ENCODE measurements around the gene RBBP8.

RBBP8 gene

GRCh38 chr18:23063502-23063901, 130.4 kb downstream of the RBBP8 start:
- DNase-seq (ENCODE audit: low read depth) = no peak

GRCh38 chr18:23065234-23065806, 132.2 kb downstream of the RBBP8 start:
- DNase-seq (ENCODE audit: low read depth) = no peak

GRCh38 chr18:23066060-23066459, 132.9 kb downstream of the RBBP8 start:
- no peak for DNase-seq (ENCODE audit: low read depth)

DNA sequence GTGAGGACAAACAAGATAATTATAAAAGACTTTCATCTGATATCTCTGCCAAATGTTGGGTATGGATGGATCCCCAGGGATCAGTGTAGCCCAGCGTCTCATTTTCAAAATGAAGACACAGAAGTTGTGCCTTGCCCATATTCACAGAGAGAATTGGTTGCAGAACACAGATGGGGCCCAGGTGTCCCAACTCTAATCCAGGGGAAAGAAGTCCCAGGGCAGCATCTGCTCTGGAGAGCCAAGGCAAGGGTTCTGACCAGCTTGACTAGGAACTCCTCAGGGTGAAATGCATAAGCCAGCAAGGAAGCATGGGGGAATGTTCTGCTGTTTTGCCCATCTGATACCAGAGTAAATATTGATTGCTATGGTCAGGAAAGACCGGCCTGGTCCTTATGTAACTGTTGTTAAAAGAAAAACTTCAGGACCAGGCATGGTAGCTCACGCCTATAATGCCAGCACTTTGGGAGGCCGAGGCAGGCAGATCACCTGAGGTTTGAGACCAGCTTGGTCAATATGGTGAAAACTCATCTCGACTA, 133.4 kb downstream of the RBBP8 start:
- DNase-seq (ENCODE audit: low read depth) = no peak

DNA sequence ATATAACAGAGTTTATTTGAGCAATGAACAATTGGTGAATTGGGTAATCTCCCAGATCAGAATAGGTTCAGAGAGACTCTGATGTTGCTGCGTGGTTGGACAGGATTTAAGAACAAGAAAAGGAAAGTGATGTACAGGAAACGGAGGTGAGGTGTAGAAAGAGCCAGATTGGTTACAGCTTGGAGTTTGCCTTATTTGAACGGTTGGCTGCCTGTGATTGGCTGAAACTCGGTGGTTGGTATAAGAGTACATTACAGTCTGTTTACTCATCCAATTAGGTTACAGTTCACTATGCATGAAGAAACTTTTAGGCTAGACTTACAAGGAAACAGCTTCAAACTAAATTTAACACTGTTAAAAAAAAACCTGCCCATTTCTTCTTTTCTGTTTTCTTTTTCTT, 134.1 kb downstream of the RBBP8 start:
- peak; percentile 18 for DNase-seq (ENCODE audit: low read depth)

GRCh38 chr18:23068011-23068410, 134.9 kb downstream of the RBBP8 start:
- DNase-seq (ENCODE audit: low read depth) = no peak

DNA sequence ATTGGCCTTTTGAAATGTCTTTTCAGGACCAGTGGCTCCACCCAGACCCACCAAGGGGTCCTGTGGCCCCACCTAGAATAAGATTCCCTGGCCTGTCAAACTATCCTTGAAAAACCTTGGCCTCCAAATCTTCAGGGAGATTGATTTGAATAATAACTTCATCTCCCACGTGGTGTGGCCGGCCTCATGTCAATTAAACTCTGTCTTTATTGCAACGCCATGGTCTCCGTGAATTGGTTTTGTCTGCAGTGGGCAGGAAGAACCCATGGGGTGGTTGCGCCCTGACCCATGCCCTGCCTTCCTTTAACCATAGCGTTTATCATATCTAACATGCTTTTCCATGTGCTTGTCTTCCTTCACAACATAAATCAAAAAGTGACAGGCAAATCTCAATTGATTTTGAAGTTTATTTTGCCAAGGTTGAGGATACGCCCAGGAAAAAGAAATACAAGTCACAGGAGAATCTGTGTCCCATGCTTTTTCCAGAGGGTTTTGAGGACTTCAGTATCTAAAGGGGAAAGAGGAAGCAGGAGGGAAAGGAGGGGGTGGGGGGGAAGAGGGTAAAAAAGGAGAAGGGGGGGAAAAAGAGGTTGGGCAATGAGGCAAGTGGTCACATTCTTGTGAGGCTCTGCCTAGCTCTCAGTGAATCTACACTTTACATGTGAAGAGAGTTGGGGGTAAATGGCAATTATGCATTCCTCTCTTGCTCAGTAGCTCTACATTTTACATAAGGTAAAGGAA, 135.6 kb downstream of the RBBP8 start:
- no peak for DNase-seq (ENCODE audit: low read depth)

GRCh38 chr18:23069481-23069880, 136.4 kb downstream of the RBBP8 start:
- DNase-seq (ENCODE audit: low read depth) = no peak

DNA sequence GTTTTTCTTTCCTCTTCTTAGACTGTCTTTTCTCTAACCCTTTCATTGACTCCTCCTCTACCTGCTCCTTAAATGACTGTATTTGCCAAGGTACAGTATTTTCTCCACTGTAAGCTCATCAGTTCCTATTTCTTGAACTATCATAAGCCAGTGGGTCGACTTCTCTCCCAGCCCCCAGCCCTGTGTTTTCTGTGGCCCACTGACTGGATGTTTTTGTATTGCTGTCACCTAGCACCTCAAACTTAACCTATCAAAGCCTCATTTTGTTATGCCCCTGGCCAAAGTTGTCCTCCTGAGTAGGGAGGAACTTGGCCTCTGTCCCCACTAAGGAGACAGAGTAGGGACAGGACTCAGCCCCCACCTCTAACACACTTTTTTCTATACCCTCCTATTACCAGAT, 136.8 kb downstream of the RBBP8 start:
- no peak for DNase-seq (ENCODE audit: low read depth)

DNA sequence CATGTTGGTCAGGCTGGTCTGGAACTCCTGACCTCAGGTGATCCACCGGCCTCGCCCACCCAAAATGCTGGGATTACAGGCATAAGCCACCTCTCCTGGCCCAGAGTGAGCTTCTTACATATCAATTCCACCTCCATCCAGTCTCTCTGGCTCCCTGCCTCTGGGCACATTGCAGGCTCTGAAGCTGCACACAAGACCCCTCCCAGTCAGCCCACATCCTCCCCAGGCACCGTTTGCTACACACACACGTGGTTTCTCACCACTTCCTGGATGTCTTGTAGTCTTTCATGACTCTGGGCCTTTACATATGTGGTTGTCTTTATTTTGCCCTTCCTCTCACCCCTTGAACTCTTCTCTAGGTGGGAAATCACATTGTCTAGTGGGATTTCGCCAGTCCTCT, 138.2 kb downstream of the RBBP8 start:
- no peak for DNase-seq (ENCODE audit: low read depth)

DNA sequence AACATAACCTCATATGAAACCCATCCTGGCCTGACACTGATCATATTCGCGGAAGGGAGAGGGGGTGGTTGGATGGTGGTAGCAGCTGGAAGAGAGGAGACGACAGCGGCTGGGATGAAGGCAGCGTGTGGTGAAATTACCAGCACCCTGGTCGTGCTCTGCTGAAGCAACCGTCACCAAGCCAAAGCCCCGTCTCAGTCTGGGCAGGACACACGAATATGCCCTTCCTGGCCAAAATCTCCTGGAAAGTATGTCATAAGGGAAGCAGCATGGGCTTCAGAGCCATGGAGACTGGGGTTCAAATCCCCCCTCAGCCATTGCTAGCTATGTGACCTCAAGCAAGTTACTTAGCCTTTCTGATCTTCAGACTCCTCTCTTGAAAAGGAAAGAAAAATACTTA, 139.0 kb downstream of the RBBP8 start:
- DNase-seq (ENCODE audit: low read depth) = no peak

GRCh38 chr18:23073996-23074606, 141.0 kb downstream of the RBBP8 start:
- DNase-seq (ENCODE audit: low read depth) = no peak

Data from HS-5 (cell line).